ENCODE measurements around the gene VEGFD.
"Not testable (repeated sequence)": the region's sequence is repeated elsewhere in the genome, so short reads cannot be mapped to it uniquely, and the experiment has no call there.

The VEGFD gene

DNA sequence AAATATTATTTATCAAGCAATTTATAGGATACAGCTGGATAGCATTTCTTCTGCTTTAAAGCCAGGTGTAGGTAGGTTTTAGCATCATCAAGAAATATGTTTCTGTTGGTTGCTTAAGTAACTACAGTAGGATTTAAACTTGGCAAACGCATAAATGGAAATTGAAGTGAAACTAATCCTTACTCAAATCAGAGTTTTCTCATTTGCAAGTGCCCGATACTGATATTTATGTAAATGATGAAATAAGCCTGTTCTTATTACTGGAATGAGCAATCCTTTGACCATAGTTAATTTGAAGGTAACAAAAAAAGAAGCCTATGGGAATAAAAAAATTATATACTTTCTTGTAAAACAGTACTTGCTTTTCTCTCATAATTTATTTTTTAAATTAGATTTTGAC lies 25.7 kb downstream of the VEGFD start:
- no peak for DNase-seq (ENCODE audit: low read depth in 2 of 2)

DNA sequence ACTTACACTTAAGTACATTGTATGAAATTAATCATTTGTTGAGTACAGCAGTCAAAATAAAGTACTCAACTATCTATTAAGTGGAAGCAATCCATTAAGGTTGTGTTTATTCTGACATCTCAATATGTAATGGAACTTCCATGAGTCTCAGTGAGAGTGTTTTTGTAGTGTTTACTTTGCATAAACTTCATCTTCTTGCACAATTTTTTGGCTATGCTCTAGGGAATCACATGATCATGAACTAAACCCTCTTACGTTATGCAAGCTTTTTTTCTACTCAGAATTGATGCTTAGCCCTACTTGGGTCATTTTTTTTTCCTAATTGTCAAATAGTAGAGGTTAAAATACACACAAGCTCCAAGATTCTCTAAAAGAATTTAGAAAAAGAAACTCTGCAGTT lies 27.8 kb downstream of the VEGFD start:
- no peak for DNase-seq (ENCODE audit: low read depth in 2 of 2)

DNA sequence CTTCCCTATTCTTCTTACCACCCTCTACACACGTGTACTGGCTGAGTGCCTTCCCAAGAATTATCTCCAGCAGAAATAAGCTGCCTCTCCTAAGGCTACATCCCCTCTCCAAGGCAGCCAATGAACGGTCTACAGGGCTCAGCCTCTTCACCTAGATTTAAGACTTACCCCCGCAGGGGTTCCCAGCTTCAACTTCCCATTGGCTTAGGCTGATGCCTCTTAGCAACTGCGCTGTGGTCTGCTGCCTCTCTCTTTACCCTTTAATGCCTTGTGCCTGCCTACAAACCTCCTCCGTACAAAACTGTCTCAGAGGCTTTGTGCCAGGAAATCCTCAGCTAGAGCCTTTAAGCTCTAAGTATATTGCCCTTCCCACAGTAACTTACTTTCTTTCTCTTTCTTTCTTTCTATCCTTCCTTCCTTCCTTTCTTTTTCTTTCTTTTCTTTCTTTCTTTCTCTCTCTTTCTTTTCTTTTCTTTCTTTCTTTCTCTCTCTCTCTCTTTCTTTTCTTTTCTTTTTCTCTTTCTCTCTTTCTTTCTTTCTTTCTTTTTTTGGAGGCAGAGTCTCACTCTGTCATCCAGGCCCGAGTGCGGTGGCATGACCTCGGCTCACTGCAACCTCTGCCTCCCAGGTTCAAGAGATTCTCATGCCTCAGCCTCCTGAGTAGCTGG lies 33.8 kb downstream of the VEGFD start:
- DNase-seq (ENCODE audit: low read depth in 2 of 2), result no peak

DNA sequence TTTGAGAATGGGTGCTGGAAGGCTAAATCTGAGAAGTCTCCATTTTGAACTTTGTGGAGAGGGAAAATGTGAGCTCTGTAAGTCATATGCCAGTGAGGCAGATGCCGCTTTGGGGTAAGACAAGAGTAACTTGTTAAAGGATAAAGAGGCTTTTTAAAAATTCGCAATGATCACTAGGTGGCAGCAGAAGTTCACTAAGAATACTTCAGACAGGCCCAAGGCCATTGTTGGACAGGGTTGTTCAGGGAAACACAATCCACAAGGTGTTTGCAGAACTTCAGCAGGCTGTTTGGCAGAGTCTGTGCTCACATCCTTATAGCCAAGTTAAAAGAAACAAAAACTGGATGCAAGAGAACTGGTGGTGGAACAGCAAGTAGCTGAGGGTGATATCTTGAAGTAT lies 35.2 kb downstream of the VEGFD start:
- DNase-seq (ENCODE audit: low read depth in 2 of 2), result no peak

DNA sequence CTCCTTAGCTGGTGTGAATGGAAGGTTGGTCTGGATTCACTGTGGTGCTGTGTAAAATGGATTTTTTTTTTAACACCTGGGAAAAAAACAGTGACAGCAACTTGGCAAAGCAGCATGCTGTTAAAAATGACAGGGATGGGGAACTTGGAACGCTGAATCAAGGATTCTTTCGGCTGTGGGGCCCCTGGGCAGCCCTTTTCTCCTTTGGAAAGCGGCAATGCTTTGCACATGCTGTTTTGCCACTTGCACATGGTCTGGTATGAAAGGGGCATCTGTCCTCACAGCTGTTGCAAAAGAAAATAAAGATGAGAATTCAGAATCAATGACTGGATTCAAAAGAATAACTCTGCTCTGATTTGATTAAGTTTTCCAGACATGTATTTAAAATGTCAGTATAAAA lies 38.2 kb downstream of the VEGFD start:
- DNase-seq (ENCODE audit: low read depth in 2 of 2), result no peak

DNA sequence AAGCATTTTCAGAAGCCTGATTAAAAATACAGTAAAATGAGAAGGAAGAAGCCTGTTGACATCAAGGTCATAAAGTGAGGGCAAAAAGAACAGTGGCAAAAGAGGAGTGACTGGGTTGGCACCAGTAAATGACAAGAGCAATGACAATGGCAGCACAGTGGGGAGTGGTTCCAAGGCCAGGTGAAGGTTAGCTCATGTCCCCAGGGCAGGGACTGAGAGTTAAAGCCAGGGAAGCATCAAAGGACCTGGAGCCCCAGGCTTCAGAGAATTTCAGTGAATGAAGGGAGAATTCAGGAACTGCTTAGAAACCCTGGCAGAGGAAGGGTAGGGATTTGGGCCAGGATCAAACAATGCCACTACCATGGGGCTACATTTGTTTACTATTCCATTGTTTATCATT lies 40.1 kb downstream of the VEGFD start:
- DNase-seq (ENCODE audit: low read depth in 2 of 2), result no peak

DNA sequence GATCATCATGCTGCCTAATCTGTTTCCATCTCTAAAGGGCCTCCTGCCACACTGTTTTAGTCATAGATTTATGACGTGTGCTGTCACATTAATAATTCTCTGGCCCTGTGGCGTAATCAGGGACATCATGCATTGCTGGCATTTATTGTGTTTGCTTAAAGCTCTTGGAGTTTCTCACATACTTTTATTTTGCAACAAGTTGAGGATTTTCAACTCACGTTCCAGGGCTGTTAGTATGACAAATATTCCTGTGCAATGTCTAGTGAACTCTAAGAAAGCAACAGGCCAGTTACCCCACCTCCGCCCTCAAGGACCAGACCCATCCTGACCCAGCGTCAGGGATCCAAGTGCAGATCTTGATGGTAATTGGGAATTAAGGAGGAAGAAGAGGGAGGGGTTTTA lies 41.1 kb downstream of the VEGFD start:
- no peak for DNase-seq (ENCODE audit: low read depth in 2 of 2)

DNA sequence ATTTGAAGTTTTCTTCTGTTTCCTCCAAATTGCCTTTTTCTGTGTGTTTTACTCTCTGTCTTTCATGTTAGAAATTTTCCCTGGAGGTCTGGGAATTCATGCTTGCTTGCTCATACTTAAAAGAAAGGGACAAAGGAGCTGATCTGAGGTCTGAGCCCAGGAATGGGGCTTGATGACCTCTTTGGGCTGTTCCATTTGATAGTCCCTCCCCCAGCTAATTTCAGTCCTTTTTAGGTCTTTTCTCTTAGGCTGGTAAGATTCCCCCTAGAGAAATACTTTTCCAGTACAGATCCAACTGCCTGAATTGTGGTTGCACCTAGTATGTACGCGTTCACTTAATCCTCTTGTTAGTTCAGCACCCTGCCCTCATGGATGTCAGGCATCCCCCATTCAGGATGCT lies 43.3 kb downstream of the VEGFD start:
- DNase-seq (ENCODE audit: low read depth in 2 of 2), result no peak

DNA sequence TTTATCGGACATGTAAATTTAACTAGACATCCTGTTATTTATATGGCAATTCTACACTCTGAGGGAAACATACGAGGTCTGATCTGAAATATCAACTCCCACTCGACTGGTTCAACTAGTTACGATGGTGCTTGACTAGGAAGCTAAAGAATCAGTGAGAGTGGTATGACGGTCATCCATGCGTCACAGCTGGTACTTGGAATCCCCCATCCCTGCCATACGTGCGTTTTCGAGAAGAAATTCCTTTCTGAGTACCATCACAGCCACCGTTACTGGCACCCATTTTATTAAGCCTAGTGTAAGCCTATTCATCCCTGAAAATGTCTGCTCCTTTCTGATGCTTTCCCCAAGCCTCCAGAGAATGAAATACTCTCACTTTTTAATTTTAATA lies 48.2 kb downstream of the VEGFD start:
- DNase-seq (ENCODE audit: low read depth in 2 of 2), result peak in 1 of 2 donors; percentile 1

DNA sequence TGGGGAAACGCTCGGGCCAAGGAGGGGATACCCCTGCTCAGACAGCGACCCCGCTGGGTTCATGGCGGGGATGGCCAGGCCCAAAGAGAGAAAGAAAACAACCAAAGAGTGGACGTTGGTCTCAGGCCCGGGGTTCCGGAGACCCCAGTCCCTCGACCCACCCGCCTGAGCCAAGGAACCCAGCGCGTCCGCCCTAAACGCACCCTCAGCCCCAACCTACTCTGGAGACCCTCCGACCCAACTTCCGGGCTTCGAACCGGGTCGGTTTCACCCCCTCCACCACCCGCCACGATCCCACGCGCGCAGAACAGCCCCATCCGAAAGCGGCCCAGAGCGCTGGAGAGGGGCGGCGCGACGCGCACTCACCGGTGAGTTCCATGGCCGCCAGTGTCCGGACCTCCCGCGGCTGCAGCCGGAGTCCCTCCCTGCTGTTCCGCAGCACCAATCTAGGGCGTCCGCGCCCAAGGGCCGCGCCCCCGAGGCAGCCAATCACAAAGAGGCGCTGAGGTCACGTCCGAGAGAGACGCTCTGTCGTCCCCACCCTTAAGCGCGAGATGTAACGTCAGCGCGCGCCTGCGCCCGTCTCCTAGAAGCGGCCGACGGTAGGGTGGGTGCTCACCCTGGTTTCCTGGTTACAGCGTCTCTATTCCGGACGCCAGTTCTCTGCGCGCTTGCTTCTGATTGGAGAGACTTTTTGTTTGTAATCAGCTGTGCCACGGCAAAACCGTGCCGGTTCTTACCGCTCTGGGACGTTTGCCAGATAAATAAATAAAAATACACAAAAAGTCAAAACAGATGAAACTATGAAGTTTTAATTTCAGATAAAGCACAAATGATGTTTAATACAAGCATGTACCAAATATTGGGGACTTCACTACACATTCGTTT lies 48.8 kb downstream of the VEGFD start, which contains the start of gene PIGA:
PIGA (minus strand) TSS at position 389 of the 888 bp plus-strand sequence. CDS start 3,593 bp downstream, outside the sequence.
- peak; percentile 77 to 85 for DNase-seq (ENCODE audit: low read depth in 2 of 2)

DNA sequence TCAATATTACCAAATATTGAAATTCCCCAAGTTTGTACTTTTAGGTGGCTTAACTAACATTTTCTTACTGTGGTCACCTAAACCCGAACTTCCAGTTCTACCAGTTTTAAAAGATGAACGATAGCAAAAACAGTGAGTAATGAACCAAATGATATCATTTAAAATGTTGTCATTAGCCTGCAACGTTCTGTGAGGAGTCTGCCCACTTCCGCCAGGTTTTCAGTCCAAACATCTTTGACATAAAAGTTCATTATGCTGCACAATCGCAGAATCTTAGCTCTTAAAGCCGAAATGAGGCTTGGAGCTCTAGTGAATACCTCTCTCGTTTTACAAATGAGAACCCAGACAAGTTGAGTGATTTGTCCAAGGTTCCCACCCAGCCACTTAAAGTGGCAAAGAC lies 49.7 kb downstream of the VEGFD start:
- no peak for DNase-seq (ENCODE audit: low read depth in 2 of 2)

DNA sequence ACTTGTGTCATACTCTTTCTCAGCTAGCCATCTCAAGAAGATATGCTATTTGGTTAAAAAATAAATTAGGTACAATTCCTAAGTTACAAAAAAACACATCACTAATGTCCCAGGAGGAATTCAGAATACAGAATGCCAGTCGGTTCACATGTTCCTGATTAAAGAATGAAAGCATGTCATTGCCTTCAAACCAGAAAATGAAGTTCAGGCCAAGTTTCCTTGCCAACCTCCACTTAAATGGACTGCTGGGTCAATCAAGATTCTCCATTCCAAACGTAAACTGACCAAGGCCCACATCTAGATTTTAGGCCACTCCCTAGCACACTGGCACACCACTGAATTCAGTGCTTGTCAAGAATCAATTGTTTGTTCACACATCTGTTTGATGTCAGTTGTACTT lies 55.4 kb downstream of the VEGFD start:
- DNase-seq (ENCODE audit: low read depth in 2 of 2), result no peak

DNA sequence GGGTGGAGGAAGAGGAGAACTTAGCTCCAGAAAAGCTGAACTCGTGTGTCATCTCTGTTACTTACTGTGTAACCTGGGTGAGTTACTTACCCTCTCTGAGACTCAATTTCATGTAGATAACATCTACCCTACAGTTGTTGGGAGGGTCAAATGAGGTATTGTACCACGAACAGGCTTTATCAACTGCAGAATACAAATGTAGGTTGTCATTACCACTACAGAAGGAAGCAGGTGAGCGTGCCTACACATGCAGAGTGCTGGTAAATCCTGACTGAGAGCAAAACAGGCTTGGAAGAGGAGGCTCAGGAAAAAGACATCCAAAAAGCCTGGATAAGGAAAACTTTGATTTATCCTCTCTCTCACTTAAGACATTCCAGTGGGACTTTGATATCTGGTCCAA lies 56.1 kb downstream of the VEGFD start:
- no peak for DNase-seq (ENCODE audit: low read depth in 2 of 2)

DNA sequence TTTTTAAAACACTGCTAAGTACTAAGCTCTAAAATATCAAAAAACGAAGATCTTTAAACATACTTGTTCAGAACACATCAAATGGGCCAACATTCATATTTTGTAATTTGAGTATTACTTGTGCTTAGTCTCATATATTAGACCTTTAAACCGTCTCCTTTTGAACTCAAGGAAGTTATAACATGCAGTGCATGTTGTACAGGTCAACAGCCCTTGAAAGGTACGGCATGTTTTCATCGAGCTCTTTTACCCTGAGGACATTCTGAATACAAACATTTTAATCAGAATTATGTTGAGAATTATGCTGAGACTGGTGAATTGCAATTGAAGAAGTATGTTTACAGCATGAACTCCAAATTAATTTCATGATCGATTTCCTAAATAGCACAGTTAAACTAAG lies 61.7 kb downstream of the VEGFD start:
- DNase-seq (ENCODE audit: low read depth in 2 of 2), result no peak

DNA sequence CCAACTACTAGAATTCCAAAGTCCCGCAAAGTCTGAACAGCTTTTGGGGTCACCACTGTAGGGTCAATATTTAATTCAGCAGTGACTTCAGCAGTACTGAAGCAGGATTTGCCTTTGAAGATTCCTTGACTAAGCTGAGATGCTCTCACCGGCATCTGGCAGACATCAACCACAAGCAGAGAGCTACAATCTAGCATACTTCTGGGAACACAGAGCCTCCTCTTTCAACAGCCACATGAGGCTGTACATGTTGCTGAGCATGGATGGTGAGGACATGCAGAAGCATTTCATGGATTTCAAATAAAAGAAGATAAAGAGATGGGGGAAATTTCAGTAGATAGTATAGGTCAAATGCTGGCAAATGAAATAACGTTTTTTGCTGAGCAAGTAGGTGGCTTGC lies 62.1 kb downstream of the VEGFD start:
- DNase-seq (ENCODE audit: low read depth in 2 of 2), result no peak

DNA sequence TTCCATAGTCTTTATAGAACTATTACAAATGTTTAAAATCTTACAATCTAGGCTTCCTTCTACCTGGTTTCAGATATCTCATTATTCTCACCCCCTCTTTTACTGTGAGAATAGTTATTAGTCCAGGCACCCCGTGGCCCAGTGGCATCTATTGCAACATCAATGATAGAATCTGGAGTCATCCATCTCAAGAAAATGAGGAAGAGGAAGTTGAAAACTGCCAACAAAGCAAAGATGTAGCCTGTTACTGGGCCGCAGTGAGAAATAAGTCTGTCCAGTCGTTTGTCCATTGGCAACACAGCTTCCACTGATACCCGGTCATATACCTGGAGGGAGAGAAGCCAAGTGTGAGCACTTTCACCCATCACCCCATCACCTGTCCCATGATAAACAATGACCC lies 62.8 kb downstream of the VEGFD start:
- no peak for DNase-seq (ENCODE audit: low read depth in 2 of 2)

DNA sequence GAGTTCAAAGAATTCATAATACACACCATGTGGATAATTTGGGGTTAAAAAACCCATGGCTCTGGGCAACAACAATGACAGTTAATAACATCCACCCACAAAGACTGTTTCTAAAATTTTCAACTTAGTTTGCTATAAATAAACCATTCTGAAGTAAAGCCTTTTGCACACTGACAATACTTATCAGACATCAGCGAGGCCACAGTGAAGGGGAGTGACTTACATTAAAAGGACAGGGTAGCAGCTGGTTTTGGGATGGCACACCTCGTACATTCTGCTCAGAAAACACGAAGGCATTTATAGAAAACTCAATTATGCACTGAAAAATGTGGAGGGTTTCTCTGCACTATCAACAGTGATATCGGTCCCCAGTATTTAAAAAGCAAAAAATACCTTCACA lies 63.9 kb downstream of the VEGFD start:
- DNase-seq (ENCODE audit: low read depth in 2 of 2), result no peak

DNA sequence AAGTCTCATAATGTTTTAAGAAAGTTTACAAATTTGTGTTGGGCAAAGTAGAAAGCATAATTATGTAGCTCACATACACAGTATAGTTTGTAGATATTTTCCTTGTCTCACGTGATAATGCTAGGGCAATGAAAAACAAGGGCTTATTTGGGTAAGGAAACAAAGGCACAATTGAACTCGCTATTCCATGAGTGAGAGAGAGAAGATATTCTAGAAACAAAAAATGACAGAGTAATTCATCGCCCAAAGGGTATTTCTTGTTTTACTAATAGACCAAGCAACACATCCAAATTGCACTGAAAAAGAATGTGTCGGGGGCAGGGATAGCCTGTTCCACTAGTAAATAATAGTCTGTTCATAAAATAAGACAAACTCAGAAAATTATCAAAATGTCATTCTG lies 65.1 kb downstream of the VEGFD start:
- DNase-seq (ENCODE audit: low read depth in 2 of 2), result no peak

DNA sequence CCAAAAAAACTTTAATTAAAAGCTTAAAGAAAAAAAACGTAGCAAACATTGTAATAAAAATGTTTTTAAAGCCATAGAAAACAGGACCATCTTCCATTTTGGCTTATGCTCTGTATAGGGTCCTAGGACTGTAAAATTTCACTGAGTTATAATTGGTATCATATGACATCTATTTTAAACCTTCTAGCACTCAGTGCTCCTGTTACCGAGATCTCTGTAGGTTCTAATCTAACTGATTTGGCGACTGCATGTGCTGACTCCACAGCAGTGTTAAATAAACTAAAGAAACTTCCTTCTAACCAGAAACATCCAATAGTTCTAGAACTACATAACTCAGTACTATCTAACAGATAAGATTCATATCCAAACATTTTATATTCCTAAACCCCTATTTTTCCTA lies 68.7 kb downstream of the VEGFD start, which contains the start of gene ASB11:
ASB11 (minus strand) TSS at position 132 of the 400 bp plus-strand sequence; CDS start at position 97, 35 bp downstream.
- DNase-seq (ENCODE audit: low read depth in 2 of 2), result no peak

DNA sequence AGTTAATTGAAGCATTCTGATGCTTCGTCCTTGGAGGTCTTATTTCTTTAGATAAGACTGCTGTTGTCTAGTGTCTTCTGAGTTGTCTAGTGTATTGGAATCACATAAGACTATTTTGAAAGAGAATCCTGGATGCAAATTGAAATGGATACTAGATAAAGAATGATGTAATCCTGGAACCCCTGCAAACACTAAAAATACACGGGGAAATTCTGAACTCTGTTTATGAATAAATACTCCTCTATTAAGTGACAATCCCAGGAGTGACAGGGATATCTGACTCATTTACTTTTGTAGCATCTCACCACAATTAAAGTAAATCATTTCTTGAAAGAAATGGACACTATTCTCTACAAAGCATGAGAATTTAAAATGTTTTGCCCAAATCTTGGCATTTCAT lies 69.7 kb downstream of the VEGFD start:
- no peak for DNase-seq (ENCODE audit: low read depth in 2 of 2)

DNA sequence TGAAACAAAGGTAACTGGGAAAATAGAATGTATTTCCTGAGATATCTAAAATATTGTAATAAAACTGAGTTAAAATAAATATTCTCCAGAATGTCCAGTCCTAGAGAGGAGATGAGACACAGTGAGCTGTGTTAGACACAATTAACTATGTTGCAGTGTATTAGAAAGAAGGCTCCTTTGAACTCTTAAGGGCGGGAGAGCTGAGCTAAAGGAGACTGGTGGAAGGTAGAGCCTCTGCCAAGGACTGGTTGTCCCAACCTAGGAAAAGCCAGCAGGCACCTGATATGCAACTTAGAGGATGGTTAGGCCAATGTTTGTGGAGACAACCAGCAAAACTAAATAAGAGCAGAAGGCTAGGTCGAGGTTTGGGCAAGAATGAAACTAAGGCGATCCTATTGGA lies 73.1 kb downstream of the VEGFD start:
- DNase-seq (ENCODE audit: low read depth in 2 of 2), result no peak

DNA sequence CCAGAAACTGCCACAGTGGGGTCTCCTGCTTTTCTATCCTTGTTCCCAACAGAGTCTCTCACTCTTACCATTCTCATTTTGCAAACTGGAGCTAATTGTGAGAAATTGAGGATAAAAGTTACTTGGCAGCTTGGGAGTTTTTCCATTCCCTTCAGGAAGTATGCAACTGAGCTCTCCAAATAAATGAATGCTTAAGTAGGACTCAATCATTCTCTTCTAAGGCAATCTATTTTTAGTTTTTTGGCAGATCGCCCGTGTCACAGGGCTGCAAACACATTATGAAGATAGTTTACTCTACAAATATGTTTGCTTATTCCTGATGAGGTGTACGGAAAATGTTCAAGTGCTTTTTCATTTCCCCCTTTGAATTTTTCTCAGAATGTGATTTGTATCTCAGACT lies 74.1 kb downstream of the VEGFD start:
- no peak for DNase-seq (ENCODE audit: low read depth in 2 of 2)

DNA sequence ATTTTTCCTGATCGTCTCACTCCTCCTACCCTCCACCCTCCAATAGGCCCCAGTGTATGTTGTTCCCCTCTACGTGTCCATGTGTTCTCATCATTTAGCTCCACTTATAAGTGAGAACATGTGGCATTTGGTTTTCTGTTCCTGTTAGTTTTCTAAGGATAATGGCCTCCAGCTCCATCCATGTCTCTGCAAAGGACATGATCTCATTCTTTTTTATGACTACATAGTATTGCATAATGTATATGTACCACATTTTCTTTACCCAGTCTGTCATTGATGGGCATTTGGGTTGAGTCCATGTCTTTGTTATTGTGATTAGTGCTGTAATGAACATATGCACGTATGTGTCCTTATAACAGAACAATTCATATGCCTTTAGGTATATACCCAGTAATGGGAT lies 78.3 kb downstream of the VEGFD start:
- not testable (repeated sequence) for DNase-seq (ENCODE audit: low read depth in 2 of 2)

Measured in stimulated activated CD4-positive, alpha-beta T cell treated with anti-CD3 and anti-CD28 coated beads, Interleukin-4, amount 100 ng/mL, for 48 hours (primary cell).